Neutrophil (primary cell): Measurements from ENCODE around the gene PRSS8.

ENCODE experiments used
- H3K27ac ChIP-seq: fragments of 200-600 bp; sonication (generic); 2 replicates; pipeline ENCODE4 v1.5.1; 2016; ENCODE audit warnings: mild to moderate bottlenecking, moderate library complexity
- H3K27me3 ChIP-seq: fragments of 200-600 bp; sonication (generic); 2 replicates; pipeline ENCODE4 v1.6.0; 2016; ENCODE audit warnings: mild to moderate bottlenecking
- H3K36me3 ChIP-seq: fragments of 200-600 bp; sonication (generic); 2 replicates; pipeline ENCODE4 v1.5.1; 2017
- H3K4me1 ChIP-seq, 2 experiments: fragments of 200-600 bp in 1 of 2; sonication (generic) in 1 of 2; 1 replicate in 1 of 2; 2 replicates in 1 of 2; pipeline versions ENCODE4 v1.5.1 to v1.6.1; 2013 to 2016; ENCODE audit warnings: low read depth in 1 of 2, low read length in 1 of 2, mild to moderate bottlenecking in 1 of 2, moderate library complexity in 1 of 2; ENCODE audit not compliant: control insufficient read depth in 1 of 2, insufficient read depth in 1 of 2
- H3K4me3 ChIP-seq, 2 experiments: fragments of 200-600 bp in 1 of 2; sonication (generic) in 1 of 2; 1 replicate in 1 of 2; 2 replicates in 1 of 2; pipeline ENCODE4 v1.5.1; 2013 to 2016; ENCODE audit warnings: low read depth in 1 of 2, low read length in 1 of 2, mild to moderate bottlenecking in 1 of 2, moderate library complexity in 1 of 2
- H3K9me3 ChIP-seq: fragments of 200-600 bp; sonication (generic); 2 replicates; pipeline ENCODE4 v1.5.1; 2016
- CTCF ChIP-seq: fragments of 200-600 bp; sonication (generic); IDR thresholded peaks from 2 replicates; pipeline ENCODE4 v1.5.1; 2016; ENCODE audit warnings: antibody characterized with exemption

Gene PRSS8

GRCh38 chr16:31131416-31131815 is 4.1 kb downstream of the PRSS8 start:
- Histone ChIP-seq H3K27ac (peak overlapping the region; percentile 98), H3K4me3 (no peak overlapping the region), H3K4me1 (peaks cover 73 to 76% of the 10 kb centered on the region in 2 experiments), H3K27me3 (no peaks in the 10 kb centered on the region), H3K9me3 (no peaks in the 10 kb centered on the region), H3K36me3 (peaks cover 11% of the 10 kb centered on the region)
- TF ChIP-seq CTCF, result no peak

- peaks cover 78 to 81% of the 10 kb centered on the region in 2 experiments for H3K4me1 ChIP-seq
- TF ChIP-seq CTCF, result no peak
- peaks cover 11% of the 10 kb centered on the region for H3K36me3 ChIP-seq
Observed at GRCh38 chr16:31130899-31131298, 4.6 kb downstream of the PRSS8 start.

GRCh38 chr16:31130336-31130891 is 5.1 kb downstream of the PRSS8 start:
- Histone ChIP-seq H3K9me3 (no peaks in the 10 kb centered on the region), H3K27me3 (no peaks in the 10 kb centered on the region), H3K4me3 (peak overlapping the region; percentile 57 to 62), H3K36me3 (peaks cover 11% of the 10 kb centered on the region), H3K27ac (peak overlapping the region; percentile 98), H3K4me1 (peaks cover 78 to 83% of the 10 kb centered on the region in 2 experiments)
- TF ChIP-seq CTCF, result no peak

More at GRCh38 chr16:31130899-31131298, 4.6 kb downstream of the PRSS8 start:
- Histone ChIP-seq H3K4me3 (peak overlapping the region; percentile 57 to 62), H3K9me3 (no peaks in the 10 kb centered on the region), H3K27ac (peak overlapping the region; percentile 98), H3K27me3 (no peaks in the 10 kb centered on the region)

- Histone ChIP-seq H3K27me3 (no peaks in the 10 kb centered on the region), H3K27ac (peak overlapping the region; percentile 98), H3K9me3 (no peaks in the 10 kb centered on the region), H3K36me3 (peaks cover 11% of the 10 kb centered on the region), H3K4me1 (peaks cover 71 to 76% of the 10 kb centered on the region in 2 experiments), H3K4me3 (peak overlapping the region; percentile 57 to 62)
- TF ChIP-seq CTCF, result peak; percentile 39
Observed at GRCh38 chr16:31129568-31130335, 5.8 kb downstream of the PRSS8 start.

- TF ChIP-seq CTCF, result peak; percentile 13
- H3K27ac ChIP-seq, result peak overlapping the region; percentile 98
- H3K4me1 ChIP-seq, result peaks cover 63 to 68% of the 10 kb centered on the region in 2 experiments
- H3K9me3 ChIP-seq, result no peaks in the 10 kb centered on the region
- H3K4me3 ChIP-seq, result peak overlapping the region; percentile 57 to 62
- no peaks in the 10 kb centered on the region for H3K27me3 ChIP-seq
- H3K36me3 ChIP-seq, result peaks cover 14% of the 10 kb centered on the region
Observed at GRCh38 chr16:31128711-31129567, 6.6 kb downstream of the PRSS8 start.
